ENCODE results near the gene PHAF1. TPM values are rescaled to one million over a fixed set of nuclear protein-coding genes. Genes with fewer than 3 reads are reported as not detected.

PHAF1 gene
- total and polyA plus RNA-seq, 2 of the 13 experiments (the other 11 are each of a cell fraction or from before 2014, with no cell fraction given): 48.3 to 174 TPM

- TF ChIP-seq ZFP91 (CRISPR knock-in tag; IDR thresholded peaks at IDR 0.05; ENCODE audit: borderline replicate concordance) (peak; percentile 96), MXI1 (IDR thresholded peaks at IDR 0.05; ENCODE audit: borderline replicate concordance, low read depth, low read length) (peak; percentile 83; the same call in 1 of the 3 replicates), MIER2 (CRISPR knock-in tag; IDR thresholded peaks at IDR 0.05) (peak; percentile 19; the same call in 1 of the 2 replicates), TRIM24 (CRISPR knock-in tag; IDR thresholded peaks at IDR 0.05) (no peak), ZNF414 (CRISPR knock-in tag; IDR thresholded peaks at IDR 0.05) (peak; percentile 98), ZNF24 (IDR thresholded peaks at IDR 0.05) (no peak), ZSCAN21 (CRISPR knock-in tag; IDR thresholded peaks at IDR 0.05; ENCODE audit: borderline replicate concordance) (peak; percentile 86), KLF15 (CRISPR knock-in tag; IDR thresholded peaks at IDR 0.05; ENCODE audit: borderline replicate concordance) (peak; percentile 56; the same call in 1 of the 2 replicates), ZIK1 (CRISPR knock-in tag; IDR thresholded peaks at IDR 0.05; ENCODE audit: borderline replicate concordance, low read depth) (peak; percentile 93), ZNF557 (CRISPR knock-in tag; IDR thresholded peaks at IDR 0.05) (0 out of 2 replicates have a peak, but pooled peaks have one; percentile 57), ZNF230 (CRISPR knock-in tag; IDR thresholded peaks at IDR 0.05) (no peak; the same call in 1 of the 2 replicates), BRF2 (CRISPR knock-in tag; IDR thresholded peaks at IDR 0.05) (peak; percentile 51; the same call in 1 of the 2 replicates), PHF20 (CRISPR knock-in tag; IDR thresholded peaks at IDR 0.05) (peak; percentile 88), CSRNP2 (CRISPR knock-in tag; conservative IDR thresholded peaks at IDR 0.05; ENCODE audit: low read depth) (no peak), TEAD2 (CRISPR knock-in tag; IDR thresholded peaks at IDR 0.05) (no peak), ZNF580 (CRISPR knock-in tag; IDR thresholded peaks at IDR 0.05; ENCODE audit: borderline replicate concordance, low read depth) (peak; percentile 92), FOXO4 (CRISPR knock-in tag; conservative IDR thresholded peaks at IDR 0.05) (no peak), ZNF724P (CRISPR knock-in tag; IDR thresholded peaks at IDR 0.05; ENCODE audit: borderline replicate concordance) (peak; percentile 54; the same call in 1 of the 2 replicates), ZNF530 (CRISPR knock-in tag; IDR thresholded peaks at IDR 0.05; ENCODE audit: low read depth) (0 out of 2 replicates have a peak, but pooled peaks have one; percentile 86), FIP1L1 (IDR thresholded peaks at IDR 0.05; ENCODE audit: borderline replicate concordance, insufficient read depth, low read depth, low read length) (no peak), PAX8 (CRISPR knock-in tag; IDR thresholded peaks at IDR 0.05; ENCODE audit: borderline replicate concordance) (0 out of 2 replicates have a peak, but pooled peaks have one; percentile 19)
Observed at GRCh38 chr16:67109407-67110135, at the start of gene PHAF1 (continued).

Data from HepG2 (cell line).